Kidney (tissue), 14 donors: ENCODE data around the gene GHRH. TPM values are rescaled to one million over a fixed set of nuclear protein-coding genes. Genes with fewer than 3 reads are reported as not detected.

Experiments
- DNase-seq, 5 donors: peaks; one replicate each; pipeline ENCODE4 v3.0.0-alpha.2; 2013 to 2020
- FAIRE-seq: peaks from 2 replicates; lab custom pipeline; 2012; peaks lifted over from hg19 to GRCh38; lab: Jason Lieb, UNC
- H3K27ac ChIP-seq, 2 donors: one replicate each; pipeline ENCODE4 v1.7.0; 2013; ENCODE audit warnings: low read depth in 2 of 2, low read length in 2 of 2, inconsistent platforms in 1 of 2
- H3K27me3 ChIP-seq: one replicate; pipeline ENCODE4 v1.7.1; 2013; ENCODE audit warnings: low read length, inconsistent platforms; ENCODE audit not compliant: control insufficient read depth, insufficient read depth
- H3K36me3 ChIP-seq, 3 donors: one replicate each; pipeline versions ENCODE4 v1.7.0 to v1.7.1; 2013; ENCODE audit warnings: low read length in 3 of 3, control low read depth in 1 of 3, inconsistent platforms in 1 of 3; ENCODE audit not compliant: insufficient read depth in 3 of 3, control insufficient read depth in 2 of 3
- H3K4me1 ChIP-seq, 3 donors: one replicate each; pipeline versions ENCODE4 v1.7.0 to v1.7.1; 2013; ENCODE audit warnings: low read length in 3 of 3, inconsistent platforms in 1 of 3, low read depth in 1 of 3; ENCODE audit not compliant: control insufficient read depth in 2 of 3, insufficient read depth in 2 of 3
- H3K4me3 ChIP-seq, 3 donors: one replicate each; pipeline versions ENCODE4 v1.7.0 to v1.8.1; 2013; ENCODE audit warnings: low read length in 3 of 3, control low read depth in 1 of 3, inconsistent platforms in 1 of 3
- H3K9ac ChIP-seq, 3 donors: one replicate each; pipeline versions ENCODE4 v1.7.0 to v1.7.1; 2013; ENCODE audit warnings: low read length in 3 of 3, control low read depth in 1 of 3, inconsistent platforms in 1 of 3
- H3K9me3 ChIP-seq, 3 donors: one replicate each; pipeline versions ENCODE4 v1.7.0 to v1.7.1; 2013; ENCODE audit warnings: low read length in 3 of 3, control low read depth in 1 of 3, inconsistent platforms in 1 of 3; ENCODE audit not compliant: control insufficient read depth in 2 of 3, insufficient read depth in 1 of 3
- intact Hi-C: fragments of 100-400 bp; cut with DNase I; formaldehyde crosslinking; loops from one replicate; pipeline ENCODE4 v1.11.1; 2022
- polyA plus RNA-seq: library from polyadenylated mRNA; stranded (reverse); fragments of 350-450 nt; fragmentation: Illumina TruSeq; extraction: RNeasy Lipid Tissue Mini Kit (QIAGEN cat#74804); gene quantifications from one replicate; pipeline ENCODE4 v1.2.3, GENCODE V29; 2014; ENCODE audit warnings: low read depth, low replicate concordance; ENCODE audit not compliant: insufficient read depth
- total RNA-seq: library from RNA; stranded (reverse); fragmentation: NEBNext Ultra II Directional; extraction: Animal tissue kit (Norgen Biotek cat#: 25700); gene quantifications from one replicate; pipeline ENCODE4 v1.2.1, GENCODE V29; 2021
- TF ChIP-seq, protein P1 (sequence below): IDR thresholded peaks from 3 replicates; pipeline ENCODE4 v1.5.1; 2012; ENCODE audit warnings: mild to moderate bottlenecking, moderate library complexity, borderline replicate concordance; ENCODE audit not compliant: insufficient read depth; ENCODE audit errors: extremely low read depth
- donor health status: control.
- donor health status: control.
- donor health status: control.
- donor health status: control.
- donor health status: control.
- donor health status: DM: yes; HTN: yes; CAD: no.
- donor health status: Normal renal cell carcinoma (clear cell type).

The GHRH gene
- total and polyA plus RNA-seq, 2 donors from 2014 or later = not detected

DNA sequence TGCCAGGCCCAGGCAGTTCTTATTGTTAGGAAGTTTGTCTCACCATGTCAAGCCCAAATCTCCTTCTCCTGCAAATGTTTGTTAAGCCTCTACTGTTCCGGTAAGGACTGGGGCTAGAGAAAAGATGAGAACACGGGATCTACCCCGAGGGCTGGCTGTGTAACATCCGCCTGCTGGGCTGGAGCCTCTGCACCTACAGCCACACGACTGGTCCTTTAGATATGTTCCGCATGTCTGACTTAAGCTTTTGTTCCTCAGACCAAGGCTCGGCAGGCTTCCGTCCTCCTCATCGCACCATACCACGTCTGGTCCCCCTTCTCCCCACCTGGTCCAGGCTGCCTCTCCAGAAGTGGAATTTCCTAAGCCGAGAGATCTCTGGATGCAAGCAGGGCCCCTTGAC, 2.6 kb downstream of the GHRH start:
- Histone ChIP-seq H3K27me3 (no peaks in the 10 kb centered on the region), H3K9ac (no peak overlapping the region), H3K27ac (no peak overlapping the region), H3K4me3 (no peak overlapping the region), H3K36me3 (no peaks in the 10 kb centered on the region), H3K4me1 (no peaks in the 10 kb centered on the region), H3K9me3 (peaks cover 0 to 6% (median 4%) of the 10 kb centered on the region in 3 donors)
- no peak for DNase-seq
- FAIRE-seq = no peak
- TF ChIP-seq, protein P1, sequence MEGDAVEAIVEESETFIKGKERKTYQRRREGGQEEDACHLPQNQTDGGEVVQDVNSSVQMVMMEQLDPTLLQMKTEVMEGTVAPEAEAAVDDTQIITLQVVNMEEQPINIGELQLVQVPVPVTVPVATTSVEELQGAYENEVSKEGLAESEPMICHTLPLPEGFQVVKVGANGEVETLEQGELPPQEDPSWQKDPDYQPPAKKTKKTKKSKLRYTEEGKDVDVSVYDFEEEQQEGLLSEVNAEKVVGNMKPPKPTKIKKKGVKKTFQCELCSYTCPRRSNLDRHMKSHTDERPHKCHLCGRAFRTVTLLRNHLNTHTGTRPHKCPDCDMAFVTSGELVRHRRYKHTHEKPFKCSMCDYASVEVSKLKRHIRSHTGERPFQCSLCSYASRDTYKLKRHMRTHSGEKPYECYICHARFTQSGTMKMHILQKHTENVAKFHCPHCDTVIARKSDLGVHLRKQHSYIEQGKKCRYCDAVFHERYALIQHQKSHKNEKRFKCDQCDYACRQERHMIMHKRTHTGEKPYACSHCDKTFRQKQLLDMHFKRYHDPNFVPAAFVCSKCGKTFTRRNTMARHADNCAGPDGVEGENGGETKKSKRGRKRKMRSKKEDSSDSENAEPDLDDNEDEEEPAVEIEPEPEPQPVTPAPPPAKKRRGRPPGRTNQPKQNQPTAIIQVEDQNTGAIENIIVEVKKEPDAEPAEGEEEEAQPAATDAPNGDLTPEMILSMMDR = no peak
- intact Hi-C loops = no loop called here

DNA sequence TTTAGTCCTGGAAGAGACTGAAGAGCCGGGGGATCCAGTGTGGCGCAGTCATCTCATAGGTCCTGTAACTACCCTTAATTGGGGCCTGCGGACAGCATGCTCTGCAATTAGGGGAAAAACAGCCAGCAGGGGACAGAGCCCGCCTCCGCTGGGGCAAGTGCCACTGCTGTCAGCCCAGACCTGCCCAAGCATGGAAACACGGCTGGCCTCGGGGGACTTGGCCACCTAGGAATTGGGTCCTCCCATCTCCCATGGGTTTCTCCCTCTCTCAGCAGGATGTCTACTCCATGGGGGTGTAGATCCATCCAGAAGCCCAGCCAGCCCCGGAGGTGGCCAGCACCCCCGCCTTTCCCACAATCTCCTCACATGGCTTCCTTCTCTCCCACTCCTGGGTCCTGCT, 3.6 kb downstream of the GHRH start:
- no peak overlapping the region for H3K4me3 ChIP-seq
- no peaks in the 10 kb centered on the region for H3K4me1 ChIP-seq
- TF ChIP-seq, protein P1 = no peak
- H3K27me3 ChIP-seq = no peaks in the 10 kb centered on the region
- H3K36me3 ChIP-seq = no peaks in the 10 kb centered on the region
- H3K9me3 ChIP-seq = peaks cover 0 to 8% (median 4%) of the 10 kb centered on the region in 3 donors
- DNase-seq = no peak
- no peak overlapping the region for H3K27ac ChIP-seq
- intact Hi-C loops = no loop called here
- no peak for FAIRE-seq
- no peak overlapping the region for H3K9ac ChIP-seq

DNA sequence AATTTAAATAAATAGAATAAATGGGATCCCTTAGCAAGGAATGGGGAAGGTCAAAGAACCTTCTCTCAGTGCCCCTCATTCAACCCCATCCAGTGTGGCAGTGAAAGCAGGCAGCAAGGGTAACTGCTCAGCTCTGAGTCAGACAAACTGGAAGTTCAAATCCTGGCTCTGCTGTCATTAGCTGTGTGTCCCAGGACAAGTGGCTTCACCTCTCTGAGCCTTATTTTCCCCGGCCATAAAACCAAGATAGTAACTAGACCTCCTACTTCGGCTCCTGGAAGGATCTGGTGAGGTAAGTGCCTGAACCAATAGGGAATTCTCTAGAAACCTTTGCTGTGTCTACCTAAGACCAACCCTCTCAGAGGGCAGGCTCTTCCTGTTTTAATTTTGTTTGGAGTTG, 4.1 kb downstream of the GHRH start:
- Histone ChIP-seq H3K9me3 (peaks cover 0 to 8% (median 4%) of the 10 kb centered on the region in 3 donors), H3K9ac (no peak overlapping the region), H3K4me3 (no peak overlapping the region), H3K4me1 (no peaks in the 10 kb centered on the region), H3K27me3 (no peaks in the 10 kb centered on the region), H3K27ac (no peak overlapping the region), H3K36me3 (no peaks in the 10 kb centered on the region)
- TF ChIP-seq, protein P1 = no peak
- intact Hi-C loops = no loop called here
- no peak for DNase-seq
- no peak for FAIRE-seq

DNA sequence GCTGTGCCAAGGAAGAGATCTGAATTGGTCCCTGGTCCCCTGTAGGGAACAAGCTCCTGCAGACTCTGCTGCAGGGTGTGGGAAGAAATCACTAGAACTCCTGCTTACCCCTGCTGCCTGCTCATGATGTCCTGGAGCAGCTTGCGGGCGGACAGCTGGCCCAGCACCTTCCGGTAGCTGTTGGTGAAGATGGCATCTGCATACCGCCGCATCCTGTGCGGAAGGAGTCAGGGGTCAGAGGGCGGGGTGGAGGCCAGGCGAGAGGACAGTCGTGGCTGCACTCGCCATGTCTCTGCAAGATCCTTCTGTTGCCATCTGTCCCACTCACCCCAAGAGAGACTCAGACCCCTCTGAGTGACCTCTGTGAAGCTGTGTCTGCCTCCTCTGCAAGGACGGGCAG, 5.3 kb downstream of the GHRH start:
- no peak for FAIRE-seq
- Histone ChIP-seq H3K9ac (no peak overlapping the region), H3K4me3 (no peak overlapping the region), H3K9me3 (peaks cover 0 to 8% (median 4%) of the 10 kb centered on the region in 3 donors), H3K4me1 (no peaks in the 10 kb centered on the region), H3K27ac (no peak overlapping the region), H3K27me3 (no peaks in the 10 kb centered on the region), H3K36me3 (no peaks in the 10 kb centered on the region)
- TF ChIP-seq, protein P1 = no peak
- intact Hi-C loops = no loop called here
- DNase-seq = no peak
